Head of caudate nucleus (tissue), 42 donors: ENCODE results near the gene ZEB1.

ENCODE experiments used
- DNase-seq, 42 donors: peaks; one replicate each; pipeline versions ENCODE4 v3.0.0 to v3.0.0-alpha.2; 2020 to 2021; ENCODE audit warnings: mixed read lengths in 7 of 42
- intact Hi-C: fragments of 100-400 bp; cut with DNase I; formaldehyde crosslinking; loops from one replicate; pipeline ENCODE4 v1.15.0; 2022

Gene ZEB1

DNA sequence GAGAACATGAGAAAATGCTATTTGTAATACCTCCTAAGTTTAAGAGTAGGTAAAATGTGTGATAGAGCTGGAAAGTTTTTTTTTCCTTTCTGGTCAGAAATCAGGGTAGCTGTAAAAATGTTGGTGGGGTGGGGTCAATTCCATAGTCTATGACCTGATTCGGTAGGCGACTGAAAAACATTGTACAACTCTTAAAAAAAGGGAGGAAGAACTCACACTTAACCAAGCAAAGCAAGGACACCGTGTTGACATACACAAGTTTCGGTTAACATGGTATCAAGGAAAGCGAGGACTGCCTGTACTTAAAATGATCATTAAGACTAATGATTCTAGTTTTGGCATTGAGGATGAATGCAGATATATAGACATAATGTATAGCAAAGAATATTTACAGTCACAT, 1.8 kb upstream of the ZEB1 start:
- intact Hi-C loops, result loop anchor here (10.0 kb wide), 1 partner anchor 532 kb away; no protein-coding TSS in a partner anchor
- no peak for DNase-seq

DNA sequence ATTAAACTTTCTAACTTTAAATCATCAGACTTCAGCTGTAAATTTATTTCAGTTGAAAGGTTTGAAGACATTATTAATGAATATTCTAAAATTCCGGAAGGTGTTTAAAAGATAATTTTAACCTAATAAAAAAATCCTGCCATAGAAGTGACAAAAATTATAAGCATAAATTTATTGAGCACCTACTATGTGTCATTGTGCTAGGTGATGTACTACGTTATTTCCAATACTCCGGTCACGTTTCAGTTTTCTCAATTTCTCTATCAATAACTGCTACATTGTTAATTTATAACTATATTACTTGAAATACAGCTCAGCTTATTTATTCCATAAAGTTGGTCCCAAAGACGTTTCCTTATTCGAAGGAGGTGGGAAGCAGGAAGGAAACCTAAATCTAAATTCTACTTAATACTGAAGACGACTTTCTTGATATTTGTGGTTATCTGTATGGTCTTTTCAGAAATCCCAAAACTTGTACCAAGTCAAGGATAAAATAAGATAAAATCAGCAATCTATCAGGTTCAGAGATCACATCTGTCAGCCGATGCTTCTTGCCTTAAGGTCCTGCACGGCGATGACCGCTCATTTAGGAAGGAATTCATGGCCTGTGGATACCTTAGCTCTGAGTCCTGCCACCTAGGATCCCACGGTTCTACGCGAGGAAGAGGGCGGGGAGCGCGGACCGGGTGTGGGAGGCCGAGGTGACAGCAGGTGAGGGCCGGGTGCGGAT, 1.2 kb upstream of the ZEB1 start:
- intact Hi-C loops, result loop anchor here (10.0 kb wide), 1 partner anchor 533 kb away; no protein-coding TSS in a partner anchor
- peak in 8 of 42 donors; percentile 43 to 78 (median 64) for DNase-seq

GRCh38 chr10:31318382-31318853, 598 bp upstream of the ZEB1 start:
- peak in 37 of 42 donors; percentile 8 to 88 (median 63) for DNase-seq
- intact Hi-C loops, result loop anchor here (10.0 kb wide), 1 partner anchor 534 kb away; no protein-coding TSS in a partner anchor

DNA sequence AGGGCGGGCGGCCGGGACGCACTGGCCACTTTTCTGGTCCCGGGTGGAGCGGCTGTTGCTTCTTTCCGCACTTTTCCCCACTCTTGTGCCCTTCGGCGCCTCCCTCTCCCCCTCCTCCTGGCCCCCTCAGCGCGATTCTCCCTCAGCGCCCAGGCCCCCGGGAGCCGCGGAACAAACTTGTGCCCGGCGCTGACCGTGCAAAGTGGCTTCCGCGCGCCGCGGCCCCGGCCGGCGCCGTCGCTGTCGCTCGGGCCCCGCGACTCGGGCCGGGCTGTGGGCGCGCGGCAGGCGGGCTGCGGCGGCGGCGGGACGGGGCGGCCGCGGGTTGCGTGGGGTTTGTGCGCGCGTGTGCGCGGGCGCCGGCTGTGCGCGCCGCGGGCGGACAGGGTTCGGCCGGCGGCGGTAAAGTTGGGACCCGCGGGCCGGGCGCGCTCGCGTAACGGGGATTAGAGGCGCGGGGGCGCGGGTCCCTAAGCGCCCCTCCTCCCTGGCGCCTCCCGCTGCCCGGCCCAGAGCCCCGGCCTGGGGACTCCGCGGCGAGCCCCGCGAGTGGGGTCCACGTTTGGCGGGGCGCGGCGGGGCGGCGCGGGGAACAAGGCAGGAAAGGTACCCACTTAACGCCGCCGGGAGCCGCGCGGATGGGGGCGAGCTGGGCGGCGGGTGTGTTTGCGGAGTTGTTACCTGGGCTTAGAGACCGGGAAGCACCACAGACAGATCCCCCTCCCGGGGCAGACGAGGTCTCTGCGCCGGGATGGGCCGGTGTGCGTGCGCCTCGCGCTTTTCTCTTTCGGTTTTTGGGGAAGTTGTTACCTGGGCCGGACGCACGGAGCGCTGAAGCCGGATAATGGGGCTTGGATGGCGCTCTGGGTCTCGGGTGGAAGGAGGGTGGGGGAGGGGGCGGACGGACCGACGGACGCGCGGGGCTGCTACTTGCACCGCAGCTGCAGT, 860 bp downstream of the ZEB1 start:
- peak in 39 of 42 donors; percentile 4 to 64 (median 34) for DNase-seq
- intact Hi-C loops, result loop anchor here (10.0 kb wide), 1 partner anchor 535 kb away; no protein-coding TSS in a partner anchor

DNA sequence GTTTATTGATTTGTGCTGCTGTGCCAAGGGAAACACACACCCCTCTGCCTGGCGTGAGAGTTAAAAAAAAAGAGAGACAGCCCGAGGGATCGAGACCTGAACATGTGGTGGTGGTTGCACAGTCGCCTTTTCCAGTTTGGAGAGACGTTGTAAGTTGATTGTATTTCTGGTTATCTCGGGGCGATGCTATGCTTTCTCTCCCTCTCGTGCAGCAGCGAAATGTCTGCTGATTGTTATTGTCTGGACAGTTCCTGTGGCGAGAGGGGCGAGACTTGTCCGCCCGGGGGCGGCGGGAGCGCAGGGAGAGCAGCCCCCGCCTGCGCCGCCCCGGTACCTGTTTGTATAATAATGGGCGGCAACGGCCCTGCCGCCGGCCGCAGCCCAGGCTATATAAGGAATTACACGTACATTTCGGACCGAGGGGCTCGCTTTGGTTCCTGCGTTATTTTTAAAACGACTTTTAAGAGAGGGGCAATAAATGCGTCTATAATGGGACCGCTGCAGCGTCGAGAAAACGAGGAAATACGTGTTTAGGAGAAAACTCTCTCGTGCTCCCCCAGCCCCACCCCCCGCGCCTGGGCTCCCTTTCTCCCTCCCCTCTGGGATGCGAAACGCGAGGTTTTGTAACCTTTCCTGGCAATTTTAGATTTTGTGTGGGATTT, 1.7 kb downstream of the ZEB1 start:
- peak in 40 of 42 donors; percentile 8 to 74 (median 48) for DNase-seq
- intact Hi-C loops, result no loop called here

DNA sequence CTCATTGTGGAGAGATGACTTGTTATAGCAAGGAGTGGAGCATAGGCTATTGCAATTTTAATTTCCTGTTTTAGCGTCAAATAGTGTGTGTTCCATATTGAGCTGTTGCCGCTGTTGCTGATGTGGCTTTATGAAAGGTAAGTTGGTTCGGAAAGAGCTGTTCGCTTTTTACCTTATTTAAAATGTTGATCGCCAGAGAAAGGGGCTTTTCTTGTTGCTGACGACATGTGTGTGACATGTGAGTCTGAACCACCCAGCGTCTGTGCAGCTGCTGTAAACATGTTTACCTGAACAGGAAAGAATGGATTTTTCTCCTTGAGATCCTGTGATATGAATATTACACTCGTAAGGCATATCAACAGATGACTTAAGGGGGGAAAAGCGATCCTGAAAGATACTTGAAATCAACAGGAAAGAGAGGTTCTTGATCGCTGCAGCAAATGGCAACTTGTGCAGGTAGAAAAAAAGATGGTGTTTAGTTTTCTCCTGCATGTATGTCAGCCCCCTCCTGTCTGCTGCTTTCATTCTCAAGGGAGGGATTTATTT, 2.5 kb downstream of the ZEB1 start:
- intact Hi-C loops, result no loop called here
- DNase-seq, result peak in 20 of 42 donors; percentile 1 to 48 (median 14)

- DNase-seq, result peak in 7 of 42 donors; percentile 5 to 49 (median 14)
- intact Hi-C loops, result no loop called here
These were observed 3.6 kb downstream of the ZEB1 start for GRCh38 chr10:31322647-31323046.

DNA sequence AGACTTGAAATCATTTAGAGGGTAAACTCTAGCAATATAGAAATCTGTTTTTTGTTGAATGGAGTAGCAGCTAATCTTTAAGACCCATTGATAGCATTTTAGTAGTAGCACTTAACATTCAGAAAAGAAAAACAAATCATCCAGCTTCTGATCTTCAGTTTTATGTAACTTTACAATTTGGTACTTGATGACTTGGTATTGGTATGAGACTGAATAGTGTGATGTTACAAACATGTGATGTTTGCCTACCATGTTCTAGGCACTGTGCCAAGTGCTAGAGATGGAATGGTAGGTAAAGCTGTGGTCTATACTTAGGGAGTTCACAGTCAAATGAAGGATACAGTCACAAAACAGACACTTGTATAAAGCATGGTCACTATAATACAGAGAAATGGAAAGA, 21.3 kb downstream of the ZEB1 start:
- DNase-seq, result no peak
- intact Hi-C loops, result no loop called here

DNA sequence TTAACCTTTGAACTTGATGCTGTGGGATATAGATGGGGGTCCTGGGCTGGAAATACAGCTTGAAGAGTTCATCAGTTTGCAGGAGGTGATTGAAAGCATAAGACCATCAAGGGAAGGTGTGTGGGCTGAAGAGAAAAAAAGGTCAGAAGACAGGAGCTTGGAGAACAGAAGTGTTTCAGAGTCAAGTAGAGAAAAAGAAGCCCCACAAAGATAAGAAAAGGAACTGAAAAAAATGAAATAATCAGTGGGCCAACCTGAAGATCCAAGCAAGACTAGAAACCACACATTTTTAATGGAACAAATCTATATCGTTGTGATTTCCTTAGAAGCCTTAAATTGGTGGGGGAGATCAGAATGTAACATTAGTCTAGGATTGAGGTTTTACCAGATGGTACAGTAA, 22.5 kb downstream of the ZEB1 start:
- intact Hi-C loops, result no loop called here

GRCh38 chr10:31343009-31343408, 24.0 kb downstream of the ZEB1 start:
- DNase-seq, result no peak
- intact Hi-C loops, result no loop called here

More for the DNA sequence above, 22.5 kb downstream of the ZEB1 start:
- no peak for DNase-seq

DNA sequence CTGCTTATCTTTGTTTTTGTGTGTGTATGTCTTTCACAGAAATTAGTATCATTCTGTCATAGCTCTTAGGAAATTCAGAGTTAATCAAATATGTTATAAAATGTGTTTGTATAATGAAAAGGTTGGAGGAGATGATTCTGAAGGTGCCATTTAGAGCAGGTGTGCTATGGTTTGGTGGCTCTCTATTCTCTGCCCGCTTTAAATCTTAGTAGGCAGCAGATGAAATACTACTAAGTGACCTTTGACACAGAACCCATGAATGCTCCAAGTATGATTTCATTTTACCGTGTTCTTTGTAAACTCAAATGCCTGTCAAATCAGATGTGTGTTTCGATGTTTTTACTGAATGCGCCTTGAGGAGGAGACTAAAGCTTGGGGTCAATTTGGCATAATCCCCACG, 24.5 kb downstream of the ZEB1 start:
- no peak for DNase-seq
- intact Hi-C loops, result no loop called here

- no peak for DNase-seq
- intact Hi-C loops, result no loop called here
These were observed 26.9 kb downstream of the ZEB1 start for GRCh38 chr10:31345886-31346285.

GRCh38 chr10:31346953-31347352, 27.9 kb downstream of the ZEB1 start:
- no peak for DNase-seq
- intact Hi-C loops, result no loop called here

DNA sequence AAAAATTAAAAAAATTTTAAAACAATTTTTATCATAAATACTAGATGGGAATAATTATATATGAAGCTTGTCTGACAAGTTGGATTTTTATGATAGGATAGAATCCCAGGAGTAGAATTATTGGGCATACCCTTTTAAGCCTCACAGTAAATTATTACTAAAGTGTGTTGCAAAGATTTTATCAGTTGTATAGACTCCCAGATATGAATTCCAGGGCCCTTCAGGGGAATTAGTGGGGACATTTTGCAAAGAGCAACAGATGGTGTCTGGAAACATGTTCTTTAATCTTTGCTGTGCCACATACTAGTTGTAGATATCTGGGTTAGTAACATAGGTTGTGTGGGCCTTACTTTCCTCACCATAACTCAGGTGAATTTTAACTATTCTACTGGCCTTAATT, 28.7 kb downstream of the ZEB1 start:
- no peak for DNase-seq

DNA sequence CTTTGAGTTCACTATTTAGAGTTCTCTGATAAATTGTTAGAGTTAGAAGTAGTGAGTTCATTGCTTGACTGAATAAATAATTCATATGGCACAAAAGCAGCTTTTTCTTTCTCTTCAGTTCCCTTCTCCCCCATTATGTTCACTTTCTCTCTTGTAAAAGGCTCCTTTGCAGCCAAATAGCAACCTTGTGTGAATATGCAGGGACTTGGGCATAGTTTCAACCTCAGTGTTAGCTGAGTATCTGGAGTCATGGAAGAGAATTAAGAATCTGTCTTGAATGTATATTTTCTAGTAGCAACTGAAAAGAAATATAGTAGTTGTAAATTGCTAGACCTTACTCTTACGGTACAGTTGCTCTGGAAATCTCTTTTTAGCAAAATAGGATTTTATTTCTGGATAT, 31.9 kb downstream of the ZEB1 start:
- intact Hi-C loops, result no loop called here
- peak in 1 of 42 donors; percentile 9 for DNase-seq

More for the DNA sequence above, 28.7 kb downstream of the ZEB1 start:
- intact Hi-C loops, result no loop called here

DNA sequence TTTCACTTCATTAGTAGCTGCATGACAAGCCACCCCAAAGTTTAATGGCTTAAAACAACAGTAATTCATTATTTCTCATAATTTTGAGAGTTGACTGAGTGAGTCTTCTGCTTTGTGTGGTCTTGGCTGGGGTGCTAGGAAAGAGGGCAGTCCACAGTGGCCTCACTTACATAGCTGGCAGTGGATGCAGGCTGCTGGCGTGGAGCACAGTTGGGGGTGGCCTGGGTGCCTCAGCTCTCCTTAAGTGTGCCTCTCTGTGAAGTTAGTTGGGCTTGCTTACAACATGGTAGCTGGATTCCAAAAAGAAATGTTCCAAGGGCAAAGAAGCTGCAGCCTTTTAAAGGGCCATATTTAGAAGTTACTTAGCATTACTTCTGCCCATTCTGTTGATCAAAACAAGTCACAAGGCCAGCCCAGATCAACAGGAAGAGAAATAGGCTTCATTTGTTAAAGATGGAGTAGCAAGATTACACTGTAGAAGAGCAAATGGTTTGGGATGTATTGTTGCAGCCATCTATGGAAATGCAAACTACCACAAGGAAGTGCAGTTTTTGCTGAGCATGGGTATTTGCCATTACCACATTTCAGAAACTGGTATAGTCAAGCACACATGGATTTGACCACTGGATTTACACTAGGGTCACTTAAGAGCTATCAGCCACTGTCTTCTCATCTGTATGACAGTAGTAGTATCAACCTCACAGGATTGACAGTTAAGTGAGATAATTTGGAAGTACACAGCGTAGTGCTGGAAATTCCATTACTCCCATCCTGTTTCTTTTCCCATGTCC, 33.6 kb downstream of the ZEB1 start:
- peak in 4 of 42 donors; percentile 5 to 54 (median 21) for DNase-seq
- intact Hi-C loops, result no loop called here

DNA sequence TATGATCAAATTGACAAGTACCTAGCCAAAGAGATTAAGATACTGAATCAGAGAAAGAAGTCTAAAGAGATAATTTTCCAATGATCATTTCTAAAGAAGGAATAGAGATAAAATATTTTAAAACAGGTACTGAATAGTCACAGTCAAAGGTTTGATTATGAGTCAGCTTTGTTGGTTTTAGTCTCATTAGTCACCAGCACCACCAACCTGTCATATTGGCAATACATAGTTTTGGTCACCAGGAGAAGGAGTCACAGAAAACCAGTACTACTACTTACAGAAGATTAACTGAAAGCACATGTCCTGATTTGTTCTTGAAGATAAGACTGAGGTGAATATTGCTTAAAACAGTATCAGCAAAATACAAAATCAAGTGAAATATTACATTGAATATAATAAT, 34.6 kb downstream of the ZEB1 start:
- intact Hi-C loops, result no loop called here
- DNase-seq, result no peak

DNA sequence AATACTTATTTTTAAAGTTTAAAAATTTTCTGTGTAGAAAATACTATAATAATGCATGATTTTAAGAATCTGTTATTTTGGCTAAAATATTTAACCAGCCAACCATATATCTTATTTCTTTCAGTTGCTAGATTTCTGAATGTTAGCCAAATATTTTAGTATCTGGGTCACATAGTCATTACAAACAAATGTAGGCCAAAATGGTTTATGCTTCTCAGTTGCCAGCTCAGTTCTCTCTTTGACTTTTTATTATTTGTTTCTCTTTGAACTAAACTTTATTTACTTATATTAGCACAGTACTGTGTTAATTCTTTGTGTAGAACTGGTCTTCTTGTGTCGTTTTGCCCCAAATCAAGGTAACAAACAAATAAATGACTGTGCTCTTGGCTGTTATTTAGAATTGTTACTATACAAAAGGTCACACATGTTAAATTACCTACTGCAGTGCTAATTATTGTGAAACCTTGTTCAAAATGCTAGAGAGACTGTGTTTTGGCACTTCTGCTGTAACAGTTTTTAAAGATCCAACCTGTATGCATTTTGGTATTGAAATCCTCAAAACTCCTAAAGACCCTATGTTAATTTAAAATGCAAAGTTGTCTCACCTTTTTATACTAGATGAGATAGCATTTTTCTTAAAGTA, 39.8 kb downstream of the ZEB1 start:
- no peak for DNase-seq
- intact Hi-C loops, result no loop called here
